ENCODE results near the gene USO1. TPM values are rescaled to one million over a fixed set of nuclear protein-coding genes. Genes with fewer than 3 reads are reported as not detected.

USO1 gene
- total RNA-seq, 3 donors from 2014 or later (not counting 1 experiment from before 2014, with no cell fraction given), result 29.7 to 38.4 (median 32.2) TPM

DNA sequence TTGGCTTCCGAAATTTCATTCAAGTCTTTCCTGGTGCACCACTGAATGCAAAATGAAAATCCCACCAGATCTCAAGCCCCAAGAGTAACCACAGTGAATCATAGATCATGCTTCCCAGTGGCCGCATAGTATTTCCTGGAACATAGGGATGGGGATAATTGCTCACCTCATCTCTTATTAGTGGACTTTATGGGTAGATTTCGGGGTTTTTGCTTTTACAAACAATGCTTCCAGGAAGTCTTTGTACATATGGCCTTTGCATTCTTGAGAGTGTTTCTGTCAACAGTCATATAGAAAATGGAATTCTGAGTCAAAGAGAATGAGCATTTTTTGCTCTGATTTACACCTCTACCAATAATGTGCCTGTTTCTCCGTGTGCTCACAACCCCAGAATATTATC lies 124.5 kb downstream of the USO1 start:
- DNase-seq (no peak), ATAC-seq (no peak)
- Mint-ChIP-seq H3K36me3 (no peaks in the 10 kb centered on the region), H3K4me3 (no peak overlapping the region), H3K4me1 (peaks cover 0 to 4% of the 10 kb centered on the region in 2 donors), H3K27me3 (ENCODE audit: low read depth in 2 of 2) (peaks cover 0 to 7% of the 10 kb centered on the region in 2 donors), H3K9me3 (no peaks in the 10 kb centered on the region), H3K27ac (no peak overlapping the region)
- Histone ChIP-seq H3K27me3 (ENCODE audit: control insufficient read depth, insufficient read depth, low read length) (no peaks in the 10 kb centered on the region), H3K27ac (ENCODE audit: low read length) (no peak overlapping the region), H3K4me3 (ENCODE audit: low read length) (no peak overlapping the region), H3K9me3 (ENCODE audit: control insufficient read depth, insufficient read depth, low read length) (no peaks in the 10 kb centered on the region), H3K4me1 (ENCODE audit: control insufficient read depth, insufficient read depth, low read length) (no peaks in the 10 kb centered on the region), H3K36me3 (ENCODE audit: control insufficient read depth, insufficient read depth, low read length) (no peaks in the 10 kb centered on the region)
- 89% methylated on average over 1 of the region's 4 CpGs for WGBS (ENCODE audit: insufficient coverage)
- intact Hi-C loops (cut with micrococcal nuclease), result no loop called here
- TF ChIP-seq, protein P1, sequence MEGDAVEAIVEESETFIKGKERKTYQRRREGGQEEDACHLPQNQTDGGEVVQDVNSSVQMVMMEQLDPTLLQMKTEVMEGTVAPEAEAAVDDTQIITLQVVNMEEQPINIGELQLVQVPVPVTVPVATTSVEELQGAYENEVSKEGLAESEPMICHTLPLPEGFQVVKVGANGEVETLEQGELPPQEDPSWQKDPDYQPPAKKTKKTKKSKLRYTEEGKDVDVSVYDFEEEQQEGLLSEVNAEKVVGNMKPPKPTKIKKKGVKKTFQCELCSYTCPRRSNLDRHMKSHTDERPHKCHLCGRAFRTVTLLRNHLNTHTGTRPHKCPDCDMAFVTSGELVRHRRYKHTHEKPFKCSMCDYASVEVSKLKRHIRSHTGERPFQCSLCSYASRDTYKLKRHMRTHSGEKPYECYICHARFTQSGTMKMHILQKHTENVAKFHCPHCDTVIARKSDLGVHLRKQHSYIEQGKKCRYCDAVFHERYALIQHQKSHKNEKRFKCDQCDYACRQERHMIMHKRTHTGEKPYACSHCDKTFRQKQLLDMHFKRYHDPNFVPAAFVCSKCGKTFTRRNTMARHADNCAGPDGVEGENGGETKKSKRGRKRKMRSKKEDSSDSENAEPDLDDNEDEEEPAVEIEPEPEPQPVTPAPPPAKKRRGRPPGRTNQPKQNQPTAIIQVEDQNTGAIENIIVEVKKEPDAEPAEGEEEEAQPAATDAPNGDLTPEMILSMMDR (IDR thresholded peaks at IDR 0.05), result no peak

DNA sequence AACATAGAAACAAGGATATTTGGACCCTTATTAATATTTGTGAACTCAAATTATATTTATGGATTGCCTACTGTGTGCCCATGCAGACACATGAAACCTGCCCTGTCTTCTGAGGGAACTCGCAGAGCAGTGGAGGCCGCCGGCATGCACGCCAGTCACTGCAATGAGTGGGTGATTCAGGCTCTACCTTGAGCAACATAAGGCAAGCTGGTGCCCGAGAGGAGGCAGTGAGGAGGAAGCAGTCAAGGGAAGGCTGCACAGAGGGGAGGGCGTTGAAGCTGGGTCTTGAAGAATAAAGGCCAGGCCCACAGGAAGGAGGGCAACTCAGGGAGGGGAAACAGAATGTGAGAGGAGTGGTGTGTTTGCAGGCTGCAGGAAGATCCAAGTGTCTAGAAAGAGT lies 125.1 kb downstream of the USO1 start:
- Histone ChIP-seq H3K36me3 (ENCODE audit: control insufficient read depth, insufficient read depth, low read length) (no peaks in the 10 kb centered on the region), H3K4me3 (ENCODE audit: low read length) (no peak overlapping the region), H3K4me1 (ENCODE audit: control insufficient read depth, insufficient read depth, low read length) (no peaks in the 10 kb centered on the region), H3K27ac (ENCODE audit: low read length) (no peak overlapping the region), H3K27me3 (ENCODE audit: control insufficient read depth, insufficient read depth, low read length) (no peaks in the 10 kb centered on the region), H3K9me3 (ENCODE audit: control insufficient read depth, insufficient read depth, low read length) (no peaks in the 10 kb centered on the region)
- intact Hi-C loops (cut with micrococcal nuclease), result no loop called here
- H3K4me3 Mint-ChIP-seq, result no peak overlapping the region
- no peaks in the 10 kb centered on the region for H3K9me3 Mint-ChIP-seq
- 63% methylated on average over 6 of the region's 6 CpGs for WGBS (ENCODE audit: insufficient coverage)
- no peak for ATAC-seq
- H3K27ac Mint-ChIP-seq, result no peak overlapping the region
- H3K27me3 Mint-ChIP-seq (ENCODE audit: low read depth in 2 of 2), result peaks cover 0 to 10% of the 10 kb centered on the region in 2 donors
- peaks cover 0 to 4% of the 10 kb centered on the region in 2 donors for H3K4me1 Mint-ChIP-seq
- TF ChIP-seq, protein P1 (IDR thresholded peaks at IDR 0.05), result no peak
- H3K36me3 Mint-ChIP-seq, result no peaks in the 10 kb centered on the region
- DNase-seq, result no peak

DNA sequence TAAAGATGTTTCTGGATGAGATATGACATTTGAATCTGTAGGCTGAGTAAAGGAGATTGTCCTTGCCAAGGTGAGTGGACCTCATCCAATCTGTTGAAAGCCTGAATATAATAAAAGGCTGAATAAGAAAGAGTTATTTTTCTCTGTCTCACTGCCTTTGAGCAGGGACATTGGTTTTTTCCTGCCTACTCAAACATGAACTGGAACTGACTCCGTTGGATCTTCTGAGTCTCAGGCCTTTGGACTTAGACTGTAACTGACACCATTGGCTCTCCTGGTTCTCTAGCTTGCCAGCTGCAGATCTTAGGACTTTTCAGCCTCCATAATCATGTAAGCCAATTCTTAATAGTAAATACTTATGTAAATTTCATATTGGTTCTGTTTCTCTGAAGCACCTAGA lies 134.3 kb downstream of the USO1 start:
- Histone ChIP-seq H3K4me3 (ENCODE audit: low read length) (no peak overlapping the region), H3K36me3 (ENCODE audit: control insufficient read depth, insufficient read depth, low read length) (no peaks in the 10 kb centered on the region), H3K4me1 (ENCODE audit: control insufficient read depth, insufficient read depth, low read length) (no peaks in the 10 kb centered on the region), H3K9me3 (ENCODE audit: control insufficient read depth, insufficient read depth, low read length) (no peaks in the 10 kb centered on the region), H3K27me3 (ENCODE audit: control insufficient read depth, insufficient read depth, low read length) (no peaks in the 10 kb centered on the region), H3K27ac (ENCODE audit: low read length) (no peak overlapping the region)
- no peaks in the 10 kb centered on the region for H3K4me1 Mint-ChIP-seq
- no peak for DNase-seq
- no peaks in the 10 kb centered on the region for H3K36me3 Mint-ChIP-seq
- H3K27ac Mint-ChIP-seq, result no peak overlapping the region
- ATAC-seq, result no peak
- H3K27me3 Mint-ChIP-seq (ENCODE audit: low read depth in 2 of 2), result peaks cover 0 to 5% of the 10 kb centered on the region in 2 donors
- intact Hi-C loops (cut with micrococcal nuclease), result no loop called here
- TF ChIP-seq, protein P1 (IDR thresholded peaks at IDR 0.05), result no peak
- no peaks in the 10 kb centered on the region for H3K9me3 Mint-ChIP-seq
- no peak overlapping the region for H3K4me3 Mint-ChIP-seq
- WGBS (ENCODE audit: insufficient coverage), result 44% methylated on average over 1 of the region's 1 CpG

DNA sequence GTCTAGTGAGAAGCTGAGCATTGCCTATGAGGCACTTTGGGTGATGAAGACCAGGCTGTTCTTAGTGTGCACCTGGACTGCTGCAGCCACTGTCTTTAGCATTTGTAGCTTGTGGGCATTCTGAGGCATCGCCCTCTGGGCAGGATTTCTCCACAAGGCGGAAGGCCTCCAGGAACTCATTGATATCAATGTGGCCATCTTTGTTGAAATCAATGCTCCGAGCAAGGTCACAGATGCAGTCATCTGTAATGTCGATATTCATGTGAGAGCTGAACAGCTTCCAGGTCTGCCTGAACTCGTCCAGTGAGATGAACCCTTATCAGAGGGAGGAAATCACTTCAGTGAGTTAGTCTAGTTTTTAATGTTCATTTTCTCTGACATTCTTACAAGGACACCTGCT lies 136.2 kb downstream of the USO1 start:
- intact Hi-C loops (cut with micrococcal nuclease), result no loop called here
- ATAC-seq, result no peak
- no peak for DNase-seq
- H3K4me3 ChIP-seq (ENCODE audit: low read length), result no peak overlapping the region
- H3K4me1 ChIP-seq (ENCODE audit: control insufficient read depth, insufficient read depth, low read length), result no peaks in the 10 kb centered on the region
- H3K36me3 Mint-ChIP-seq, result no peaks in the 10 kb centered on the region
- H3K36me3 ChIP-seq (ENCODE audit: control insufficient read depth, insufficient read depth, low read length), result no peaks in the 10 kb centered on the region
- no peaks in the 10 kb centered on the region for H3K9me3 Mint-ChIP-seq
- TF ChIP-seq, protein P1 (IDR thresholded peaks at IDR 0.05), result no peak
- H3K27me3 ChIP-seq (ENCODE audit: control insufficient read depth, insufficient read depth, low read length), result no peaks in the 10 kb centered on the region
- no peak overlapping the region for H3K4me3 Mint-ChIP-seq
- peaks cover 0 to 7% of the 10 kb centered on the region in 2 donors for H3K27me3 Mint-ChIP-seq (ENCODE audit: low read depth in 2 of 2)
- H3K27ac ChIP-seq (ENCODE audit: low read length), result no peak overlapping the region
- no peak overlapping the region for H3K27ac Mint-ChIP-seq
- WGBS (ENCODE audit: insufficient coverage), result 92% methylated on average over 4 of the region's 5 CpGs
- H3K9me3 ChIP-seq (ENCODE audit: control insufficient read depth, insufficient read depth, low read length), result no peaks in the 10 kb centered on the region
- no peaks in the 10 kb centered on the region for H3K4me1 Mint-ChIP-seq

All from natural killer cell (primary cell).